PC-3 (cell line): ENCODE measurements around the gene C2CD5. TPM values are rescaled to one million over a fixed set of nuclear protein-coding genes. Genes with fewer than 3 reads are reported as not detected.

Experiments used
- ATAC-seq: fragments of 200-7000 bp; cut with Tn5 transposase; 2 replicates; pipeline ENCODE4 v1.9.1; 2020; ENCODE audit warnings: mild to moderate bottlenecking, moderate library complexity
- BruUV-seq: library from RNA; stranded (reverse); fragments of 400-500 nt; replicated peaks from 2 replicates; lab custom pipeline; 2021; lab: Mats Ljungman, UMichigan
- CTCF ChIA-PET: fragments of 300-600 bp; sonication (Branson Sonifier 250); formaldehyde crosslinking; loops from one replicate; lab custom pipeline; 2022; ENCODE audit warnings: antibody characterized with exemption; lab: Charles Lee
- POLR2A ChIA-PET: fragments of 300-600 bp; sonication (Branson Sonifier 250); formaldehyde crosslinking; loops from one replicate; lab custom pipeline; 2022; ENCODE audit warnings: antibody characterized with exemption; ENCODE audit not compliant: unreplicated experiment; lab: Charles Lee
- DNase-seq: peaks from one replicate; pipeline ENCODE4 v3.0.0-alpha.2; 2015
- H2AFZ ChIP-seq: fragments of 300-600 bp; sonication (generic); 2 replicates; pipeline ENCODE4 v1.6.0; 2016; ENCODE audit warnings: antibody characterized with exemption, low read length
- H3F3A ChIP-seq: fragments of 300-600 bp; sonication (generic); one replicate; pipeline ENCODE4 v1.6.0; 2017; ENCODE audit warnings: antibody characterized with exemption, low read length, control low read depth, mild to moderate bottlenecking; ENCODE audit not compliant: unreplicated experiment
- H3K27ac ChIP-seq: fragments of 300-600 bp; sonication (generic); 2 replicates; pipeline ENCODE4 v1.5.1; 2016; ENCODE audit warnings: mild to moderate bottlenecking, low read length
- H3K27me3 ChIP-seq: fragments of 300-600 bp; sonication (generic); 2 replicates; pipeline ENCODE4 v1.6.1; 2016; ENCODE audit warnings: low read length, mixed read lengths
- H3K36me3 ChIP-seq: fragments of 300-600 bp; sonication (generic); 2 replicates; pipeline ENCODE4 v1.6.1; 2016; ENCODE audit warnings: low read depth, mixed run types, low read length, mixed read lengths
- H3K4me1 ChIP-seq: fragments of 300-600 bp; sonication (generic); 2 replicates; pipeline ENCODE4 v1.5.1; 2016; ENCODE audit warnings: low read length; ENCODE audit not compliant: insufficient read depth
- H3K4me2 ChIP-seq: fragments of 300-600 bp; sonication (generic); 2 replicates; pipeline ENCODE4 v1.6.0; 2016; ENCODE audit warnings: low read length
- H3K4me3 ChIP-seq: fragments of 300-600 bp; sonication (generic); 2 replicates; pipeline ENCODE4 v1.5.1; 2016; ENCODE audit warnings: mild to moderate bottlenecking, low read length, mixed read lengths
- H3K79me2 ChIP-seq: fragments of 300-600 bp; sonication (generic); 2 replicates; pipeline ENCODE4 v1.6.1; 2017; ENCODE audit warnings: low read length, mixed read lengths
- H3K9ac ChIP-seq: fragments of 300-600 bp; sonication (generic); 2 replicates; pipeline ENCODE4 v1.6.0; 2016; ENCODE audit warnings: mild to moderate bottlenecking, low read length
- H3K9me2 ChIP-seq: fragments of 300-600 bp; sonication (generic); replicated peaks from 2 replicates; pipeline ENCODE4 v1.6.1; 2016; ENCODE audit warnings: mixed run types, low read length, mixed read lengths
- H3K9me3 ChIP-seq: fragments of 300-600 bp; sonication (generic); 2 replicates; pipeline ENCODE4 v1.6.1; 2016; ENCODE audit warnings: low read length, mixed read lengths
- H4K20me1 ChIP-seq: fragments of 300-600 bp; sonication (generic); 2 replicates; pipeline ENCODE4 v1.6.1; 2016; ENCODE audit warnings: low read length, mixed read lengths
- CTCF ChIP-seq: fragments of 300-600 bp; sonication (generic); conservative IDR thresholded peaks from 2 replicates; pipeline ENCODE4 v1.5.1; 2017; ENCODE audit warnings: antibody characterized with exemption, low read depth, mild to moderate bottlenecking, low read length
- EZH2 ChIP-seq: fragments of 300-600 bp; sonication (generic); IDR thresholded peaks from one replicate; pipeline ENCODE4 v1.6.1; 2017; ENCODE audit warnings: antibody characterized with exemption, mild to moderate bottlenecking, low read length; ENCODE audit not compliant: unreplicated experiment
- EZH2phosphoT487 ChIP-seq: fragments of 300-600 bp; sonication (generic); IDR thresholded peaks from 2 replicates; pipeline ENCODE4 v1.6.1; 2018; ENCODE audit warnings: mild to moderate bottlenecking, antibody characterized with exemption, low read length, borderline replicate concordance
- intact Hi-C: fragments of 100-400 bp; cut with micrococcal nuclease; formaldehyde crosslinking; loops from 2 replicates; pipeline ENCODE4 v1.9.0; 2023
- total RNA-seq: library from RNA; depleted of rRNA; stranded (reverse); fragments of >200 nt; gene quantifications from 2 replicates; pipeline ENCODE4 v1.2.3, GENCODE V29; 2014

C2CD5 gene
- total RNA-seq, 1 experiment from 2014 or later = 12.7 TPM

GRCh38 chr12:22459838-22460490, 84.4 kb downstream of the C2CD5 start:
- Histone ChIP-seq H3K4me2 (no peak overlapping the region), H3K4me3 (no peak overlapping the region), H3K27ac (no peak overlapping the region), H3K4me1 (no peaks in the 10 kb centered on the region), H4K20me1 (no peaks in the 10 kb centered on the region), H3K9me2 (no peaks in the 10 kb centered on the region), H3K36me3 (no peaks in the 10 kb centered on the region), H3K27me3 (no peaks in the 10 kb centered on the region), H3K79me2 (no peaks in the 10 kb centered on the region), H3F3A (no peaks in the 10 kb centered on the region), H3K9ac (no peak overlapping the region), H3K9me3 (no peaks in the 10 kb centered on the region), H2AFZ (no peak overlapping the region)
- no TSS peak for BruUV-seq
- intact Hi-C loops = loop anchor here (1.0 to 5.0 kb wide), 2 partner anchors 172 to 377 kb away; no protein-coding TSS in a partner anchor
- TF ChIP-seq CTCF (peak; percentile 69), EZH2phosphoT487 (no peak)
- ChIA-PET CTCF (interaction anchor here (0.7 kb wide), 1 partner anchor 359 kb away, joined by 3 read pairs; no protein-coding TSS in a partner anchor), POLR2A (interaction anchor here (0.6 kb wide), 1 partner anchor 762 kb away, joined by 5 read pairs; no protein-coding TSS in a partner anchor)
- DNase-seq (peak; percentile 75), ATAC-seq (peak; percentile 55; the same call in 1 of the 2 replicates)

- POLR2A ChIA-PET = no interaction called here
- no peaks in the 10 kb centered on the region for H3K27me3 ChIP-seq
- no peak overlapping the region for H3K4me3 ChIP-seq
- no peaks in the 10 kb centered on the region for H3K9me2 ChIP-seq
- CTCF ChIA-PET = no interaction called here
- no peak overlapping the region for H2AFZ ChIP-seq
- intact Hi-C loops = no loop called here
- H3K9me3 ChIP-seq = no peaks in the 10 kb centered on the region
- no peaks in the 10 kb centered on the region for H3F3A ChIP-seq
- TF ChIP-seq CTCF = no peak
- TF ChIP-seq EZH2 = no peak
- no peak for TF ChIP-seq EZH2phosphoT487
- no peaks in the 10 kb centered on the region for H3K79me2 ChIP-seq
- no peak for ATAC-seq
- DNase-seq = no peak
- no peaks in the 10 kb centered on the region for H3K36me3 ChIP-seq
- no peak overlapping the region for H3K27ac ChIP-seq
- no TSS peak for BruUV-seq
- no peaks in the 10 kb centered on the region for H4K20me1 ChIP-seq
- H3K9ac ChIP-seq = no peak overlapping the region
- no peak overlapping the region for H3K4me2 ChIP-seq
- H3K4me1 ChIP-seq = no peaks in the 10 kb centered on the region
These were observed 85.9 kb downstream of the C2CD5 start for GRCh38 chr12:22458298-22458937.

GRCh38 chr12:22457085-22457484, 87.3 kb downstream of the C2CD5 start:
- no peaks in the 10 kb centered on the region for H3K9me3 ChIP-seq
- intact Hi-C loops = no loop called here
- no peak overlapping the region for H3K27ac ChIP-seq
- TF ChIP-seq EZH2 (no peak), CTCF (no peak), EZH2phosphoT487 (no peak)
- no peaks in the 10 kb centered on the region for H3K27me3 ChIP-seq
- H3K4me2 ChIP-seq = no peak overlapping the region
- no peaks in the 10 kb centered on the region for H3K36me3 ChIP-seq
- no peak for ATAC-seq
- H3K9me2 ChIP-seq = no peaks in the 10 kb centered on the region
- H2AFZ ChIP-seq = no peak overlapping the region
- H3K9ac ChIP-seq = no peak overlapping the region
- no TSS peak for BruUV-seq
- CTCF ChIA-PET = no interaction called here
- no peak overlapping the region for H3K4me3 ChIP-seq
- DNase-seq = no peak
- no peaks in the 10 kb centered on the region for H4K20me1 ChIP-seq
- no peaks in the 10 kb centered on the region for H3K4me1 ChIP-seq
- POLR2A ChIA-PET = no interaction called here
- no peaks in the 10 kb centered on the region for H3F3A ChIP-seq
- no peaks in the 10 kb centered on the region for H3K79me2 ChIP-seq
